Lower lobe of right lung (tissue), 2 donors: ENCODE results near the gene ST3GAL3. TPM values are rescaled to one million over a fixed set of nuclear protein-coding genes. Genes with fewer than 3 reads are reported as not detected.

Experiments used
- ATAC-seq, 2 donors: fragments of 200-7000 bp; cut with Tn5 transposase; one replicate each; pipeline ENCODE4 v1.9.1; 2020 to 2022; ENCODE audit warnings: mild to moderate bottlenecking in 2 of 2, moderate library complexity in 2 of 2
- DNase-seq: peaks from one replicate; pipeline ENCODE4 v3.0.0-alpha.2; 2020
- H3K27ac ChIP-seq: fragments of 200-600 bp; one replicate; pipeline ENCODE4 v1.8.0; 2022
- H3K27me3 ChIP-seq: fragments of 200-600 bp; one replicate; pipeline ENCODE4 v1.8.0; 2022; ENCODE audit warnings: low read depth
- H3K36me3 ChIP-seq: fragments of 200-600 bp; one replicate; pipeline ENCODE4 v1.8.0; 2022; ENCODE audit warnings: mild to moderate bottlenecking
- H3K4me1 ChIP-seq: fragments of 200-600 bp; one replicate; pipeline ENCODE4 v1.8.0; 2022
- H3K4me3 ChIP-seq: fragments of 200-600 bp; one replicate; pipeline ENCODE4 v1.8.0; 2022; ENCODE audit warnings: mild to moderate bottlenecking
- H3K9me3 ChIP-seq: fragments of 200-600 bp; one replicate; pipeline ENCODE4 v1.8.0; 2022
- intact Hi-C: fragments of 100-400 bp; cut with DNase I; formaldehyde crosslinking; loops from one replicate; pipeline ENCODE4 v1.11.0; 2022
- total RNA-seq: library from RNA; stranded (reverse); fragmentation: NEBNext Ultra II Directional; extraction: Animal tissue kit (Norgen Biotek cat#: 25700); gene quantifications from one replicate; pipeline ENCODE4 v1.2.1, GENCODE V29; 2021
- TF ChIP-seq, protein P1 (sequence below): fragments of 200-600 bp; IDR thresholded peaks from one replicate; pipeline ENCODE4 v1.8.0; 2022; ENCODE audit warnings: antibody characterized with exemption, mild to moderate bottlenecking
- donor health status: DM: no; HTN: yes; CAD: no; lungs with severe emphysema.

Gene ST3GAL3
- total RNA-seq, 1 donor from 2014 or later = 23.6 TPM

DNA sequence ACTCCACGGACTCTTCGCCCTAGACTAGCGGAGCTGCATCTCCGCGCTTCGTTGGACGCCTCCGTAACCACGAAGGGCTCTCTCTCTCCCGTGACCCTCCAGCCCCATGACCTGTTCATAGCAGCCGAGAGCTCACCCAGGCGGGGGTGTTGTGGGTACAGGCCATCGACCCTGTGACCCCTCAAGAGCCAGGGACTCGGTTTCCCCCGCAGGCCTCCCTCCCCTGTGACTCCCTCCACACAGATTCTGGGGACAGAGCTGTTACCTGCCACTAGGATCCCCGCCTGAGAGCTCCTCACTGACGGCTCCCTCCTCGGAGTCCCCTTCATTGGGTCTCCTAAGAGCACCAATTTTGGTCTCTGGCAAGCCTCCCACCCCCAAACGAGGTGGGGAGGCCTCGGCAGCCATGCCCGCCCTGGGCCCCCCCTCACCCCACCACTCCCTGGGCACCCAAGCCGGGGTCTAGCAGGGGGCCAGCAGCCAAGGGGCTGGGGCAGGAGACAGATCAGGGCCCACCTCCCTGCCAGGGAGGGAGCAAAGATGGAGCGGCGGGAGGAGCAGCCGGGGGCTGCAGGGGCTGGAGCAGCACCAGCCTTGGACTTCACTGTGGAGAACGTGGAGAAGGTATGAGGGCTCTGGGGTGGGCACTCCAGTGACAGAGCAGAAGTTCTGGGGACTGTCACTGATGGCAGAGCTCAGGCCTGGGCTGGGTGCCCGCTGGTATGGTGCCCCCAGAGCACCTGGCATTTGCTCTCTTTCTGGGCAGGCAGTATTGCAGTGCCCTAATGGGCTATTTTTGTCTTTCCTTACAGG lies 239.9 kb downstream of the ST3GAL3 start:
- Histone ChIP-seq H3K4me3 (peak overlapping the region; percentile 74), H3K27ac (peak overlapping the region; percentile 100), H3K27me3 (no peaks in the 10 kb centered on the region), H3K4me1 (peaks cover 37% of the 10 kb centered on the region), H3K9me3 (no peaks in the 10 kb centered on the region), H3K36me3 (peaks cover 16% of the 10 kb centered on the region)
- TF ChIP-seq, protein P1, sequence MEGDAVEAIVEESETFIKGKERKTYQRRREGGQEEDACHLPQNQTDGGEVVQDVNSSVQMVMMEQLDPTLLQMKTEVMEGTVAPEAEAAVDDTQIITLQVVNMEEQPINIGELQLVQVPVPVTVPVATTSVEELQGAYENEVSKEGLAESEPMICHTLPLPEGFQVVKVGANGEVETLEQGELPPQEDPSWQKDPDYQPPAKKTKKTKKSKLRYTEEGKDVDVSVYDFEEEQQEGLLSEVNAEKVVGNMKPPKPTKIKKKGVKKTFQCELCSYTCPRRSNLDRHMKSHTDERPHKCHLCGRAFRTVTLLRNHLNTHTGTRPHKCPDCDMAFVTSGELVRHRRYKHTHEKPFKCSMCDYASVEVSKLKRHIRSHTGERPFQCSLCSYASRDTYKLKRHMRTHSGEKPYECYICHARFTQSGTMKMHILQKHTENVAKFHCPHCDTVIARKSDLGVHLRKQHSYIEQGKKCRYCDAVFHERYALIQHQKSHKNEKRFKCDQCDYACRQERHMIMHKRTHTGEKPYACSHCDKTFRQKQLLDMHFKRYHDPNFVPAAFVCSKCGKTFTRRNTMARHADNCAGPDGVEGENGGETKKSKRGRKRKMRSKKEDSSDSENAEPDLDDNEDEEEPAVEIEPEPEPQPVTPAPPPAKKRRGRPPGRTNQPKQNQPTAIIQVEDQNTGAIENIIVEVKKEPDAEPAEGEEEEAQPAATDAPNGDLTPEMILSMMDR = no peak
- DNase-seq = no peak
- peak in 1 of 2 donors; percentile 55 for ATAC-seq
- intact Hi-C loops = no loop called here

DNA sequence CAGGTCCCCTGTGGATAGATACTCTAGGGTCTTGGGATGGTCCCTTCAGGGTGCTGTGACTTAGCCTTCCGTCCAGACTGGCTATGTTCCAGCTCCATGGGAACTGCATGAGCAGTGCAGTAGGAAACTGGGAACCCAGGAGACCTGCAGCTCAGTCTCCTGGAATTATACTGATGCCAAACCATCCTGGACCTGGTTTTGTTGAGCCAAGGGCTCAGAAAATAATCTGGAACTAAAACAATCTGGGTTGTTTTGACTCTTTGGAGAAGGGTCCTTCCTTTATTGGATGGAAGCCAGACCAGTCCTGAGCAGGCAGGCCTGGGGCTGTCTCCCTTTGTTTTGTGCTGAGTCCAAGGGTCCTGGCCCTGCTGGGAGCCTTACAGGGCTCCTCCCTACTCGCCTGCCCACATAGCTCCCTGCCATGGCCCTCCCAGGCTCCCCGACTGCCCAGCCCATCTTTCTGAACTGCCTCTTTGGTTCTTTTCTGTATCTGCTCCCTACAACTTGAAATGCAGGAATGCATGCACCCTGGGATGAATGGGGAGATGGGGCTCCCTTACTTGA lies 240.6 kb downstream of the ST3GAL3 start:
- Histone ChIP-seq H3K27me3 (no peaks in the 10 kb centered on the region), H3K4me3 (peak overlapping the region; percentile 74), H3K4me1 (peaks cover 37% of the 10 kb centered on the region), H3K9me3 (no peaks in the 10 kb centered on the region), H3K36me3 (peaks cover 16% of the 10 kb centered on the region), H3K27ac (no peak overlapping the region)
- ATAC-seq (no peak), DNase-seq (no peak)
- TF ChIP-seq, protein P1 = no peak
- intact Hi-C loops = no loop called here

DNA sequence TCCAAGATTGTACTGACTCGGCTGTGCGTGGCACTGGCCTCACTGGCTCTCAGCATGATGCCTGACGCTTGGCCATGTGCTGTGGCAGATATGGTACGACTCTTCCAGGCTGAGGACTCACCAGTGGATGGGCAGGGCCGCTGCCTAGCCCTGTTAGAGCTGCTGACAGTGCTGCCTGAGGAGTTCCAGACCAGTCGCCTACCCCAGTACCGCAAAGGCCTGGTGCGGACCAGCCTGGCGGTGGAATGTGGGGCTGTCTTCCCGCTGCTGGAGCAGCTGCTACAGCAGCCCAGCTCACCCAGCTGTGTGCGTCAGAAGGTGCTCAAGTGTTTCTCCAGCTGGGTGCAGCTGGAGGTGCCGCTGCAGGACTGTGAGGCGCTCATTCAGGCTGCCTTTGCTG lies 242.3 kb downstream of the ST3GAL3 start:
- Histone ChIP-seq H3K27ac (no peak overlapping the region), H3K27me3 (no peaks in the 10 kb centered on the region), H3K36me3 (peaks cover 16% of the 10 kb centered on the region), H3K9me3 (no peaks in the 10 kb centered on the region), H3K4me3 (no peak overlapping the region), H3K4me1 (peaks cover 33% of the 10 kb centered on the region)
- intact Hi-C loops = no loop called here
- TF ChIP-seq, protein P1 = no peak
- ATAC-seq (no peak), DNase-seq (no peak)

DNA sequence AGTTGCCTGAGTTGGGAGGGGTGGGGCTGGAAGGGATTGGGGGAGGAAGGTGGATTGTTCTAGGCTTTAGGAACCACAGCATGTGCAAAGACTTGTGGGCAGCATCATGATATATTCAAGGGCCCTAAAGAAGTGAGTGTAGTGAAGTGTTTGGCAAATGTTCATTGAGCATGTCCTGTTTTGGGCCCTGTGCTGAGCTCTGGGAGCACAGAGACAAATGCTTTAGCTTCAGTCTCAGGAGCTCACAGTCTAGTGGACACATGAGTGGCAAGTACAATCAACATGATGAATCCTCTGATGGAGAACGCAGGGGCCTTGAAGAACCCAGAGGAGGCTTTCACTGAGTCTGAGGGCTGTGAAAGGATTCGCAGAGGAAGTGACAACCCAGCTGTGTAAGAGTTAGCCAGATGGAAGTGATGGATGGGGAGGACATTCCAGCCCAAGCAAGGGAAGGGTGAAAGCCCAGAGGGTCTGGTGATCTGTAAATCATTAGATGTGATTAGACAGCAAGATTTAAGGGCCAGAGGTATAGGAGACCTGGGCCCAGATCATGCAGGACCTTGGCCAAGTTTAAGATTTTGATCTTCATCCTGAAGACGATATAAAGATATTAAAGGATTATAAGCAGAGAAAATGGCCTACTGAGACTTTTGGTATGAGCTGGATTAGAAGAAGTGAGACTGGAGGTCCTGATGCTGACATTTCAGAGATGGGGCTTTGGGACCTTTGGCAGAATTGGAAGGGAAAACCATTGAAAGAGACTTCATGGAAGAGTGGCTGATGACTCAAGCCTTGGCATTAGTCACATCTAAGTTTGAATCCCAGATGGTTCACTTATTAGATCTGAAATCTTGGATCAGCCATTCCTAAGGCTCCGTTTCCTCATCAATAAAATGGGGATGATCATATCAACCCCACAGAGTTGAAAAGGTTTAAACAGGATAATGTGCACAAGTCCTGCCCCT lies 244.0 kb downstream of the ST3GAL3 start:
- no peak overlapping the region for H3K27ac ChIP-seq
- intact Hi-C loops = no loop called here
- peaks cover 19% of the 10 kb centered on the region for H3K36me3 ChIP-seq
- no peaks in the 10 kb centered on the region for H3K9me3 ChIP-seq
- no peaks in the 10 kb centered on the region for H3K27me3 ChIP-seq
- TF ChIP-seq, protein P1 = no peak
- DNase-seq (no peak), ATAC-seq (no peak)
- peaks cover 20% of the 10 kb centered on the region for H3K4me1 ChIP-seq
- H3K4me3 ChIP-seq = no peak overlapping the region

DNA sequence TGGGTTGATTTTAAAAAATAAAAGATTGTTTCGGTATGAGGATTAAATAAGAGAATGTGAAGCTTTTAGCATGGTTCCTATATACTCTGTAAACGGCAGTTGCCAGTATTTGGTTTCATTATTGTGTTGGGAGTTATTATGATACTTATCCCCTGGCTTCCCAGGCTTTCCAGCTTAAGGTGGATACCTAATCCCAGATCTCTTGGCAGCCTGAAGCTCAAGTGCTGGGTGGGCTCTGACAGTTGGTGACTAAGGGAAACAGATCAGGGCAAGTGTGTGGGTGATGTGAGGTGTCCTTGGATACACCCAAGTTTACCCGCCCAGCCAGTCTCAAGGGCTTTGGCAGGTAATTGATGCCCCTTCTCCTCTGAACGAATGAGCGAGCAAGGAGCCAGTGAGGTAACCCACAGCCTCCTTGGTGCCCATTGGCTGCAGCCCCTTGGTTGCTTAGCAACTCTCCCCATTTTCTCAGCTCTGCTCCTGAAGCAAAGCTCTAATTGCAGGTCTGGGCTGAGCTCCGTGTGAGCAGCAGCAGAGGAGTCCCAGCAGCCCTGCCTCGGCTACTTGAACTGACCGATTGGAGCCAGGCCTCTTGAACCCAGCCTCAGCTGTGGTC lies 245.5 kb downstream of the ST3GAL3 start:
- H3K4me1 ChIP-seq = peaks cover 12% of the 10 kb centered on the region
- no peak for ATAC-seq
- no peak overlapping the region for H3K27ac ChIP-seq
- intact Hi-C loops = no loop called here
- no peak overlapping the region for H3K4me3 ChIP-seq
- H3K36me3 ChIP-seq = peaks cover 35% of the 10 kb centered on the region
- TF ChIP-seq, protein P1 = no peak
- no peaks in the 10 kb centered on the region for H3K9me3 ChIP-seq
- H3K27me3 ChIP-seq = no peaks in the 10 kb centered on the region
- DNase-seq = no peak
